AG04450 (cell line): Measurements from ENCODE around the gene MRPL30. TPM values are rescaled to one million over a fixed set of nuclear protein-coding genes. Genes with fewer than 3 reads are reported as not detected.
"Not testable (repeated sequence)": the region's sequence is repeated elsewhere in the genome, so short reads cannot be mapped to it uniquely, and the experiment has no call there.

Experiments
- CTCF ChIA-PET: fragments of 300-600, 350-600 bp; formaldehyde crosslinking; extraction: SDS; loops from one replicate; lab custom pipeline; 2022; ENCODE audit warnings: antibody characterized with exemption, inconsistent platforms; lab: Charles Lee
- POLR2A ChIA-PET: fragments of 350-600 bp; formaldehyde crosslinking; extraction: SDS; loops from one replicate; lab custom pipeline; 2021; ENCODE audit warnings: antibody characterized with exemption, inconsistent platforms; lab: Yijun Ruan, JAX
- DNase-seq: peaks from one replicate; pipeline ENCODE4 v3.0.0-alpha.2; 2011; ENCODE audit warnings: low read depth, low spot score
- H3K27ac ChIP-seq: one replicate; pipeline ENCODE4 v1.5.1; 2012; ENCODE audit warnings: low read depth, low read length, control low read depth
- H3K27me3 ChIP-seq: one replicate; pipeline ENCODE4 v1.6.0; 2012; ENCODE audit warnings: low read length; ENCODE audit not compliant: control insufficient read depth, insufficient read depth
- H3K4me3 ChIP-seq: 2 replicates; pipeline ENCODE4 v1.5.1; 2011; ENCODE audit warnings: mild to moderate bottlenecking, low read depth, low read length, control low read depth
- H3K9me3 ChIP-seq: 2 replicates; pipeline ENCODE4 v1.5.1; 2012; ENCODE audit warnings: low read length; ENCODE audit not compliant: control insufficient read depth, insufficient read depth
- polyA minus RNA-seq: library from RNA; depleted of rRNA, polyadenylated mRNA; stranded (reverse); fragments of >200 nt; gene quantifications from 2 replicates; pipeline ENCODE4 v1.2.3, GENCODE V29; 2011; rRNA and poly(A)+ RNA removed
- polyA plus RNA-seq: library from polyadenylated mRNA; depleted of rRNA; stranded (reverse); fragments of >200 nt; gene quantifications from 2 replicates; pipeline ENCODE4 v1.2.3, GENCODE V29; 2011; rRNA removed
- TF ChIP-seq, protein P1 (sequence below): IDR thresholded peaks from 2 replicates; pipeline ENCODE4 v1.5.1; 2011; ENCODE audit warnings: low read depth, low read length, control low read depth, inconsistent platforms

Gene MRPL30
- 29.9 and 38.3 TPM in 2 replicates for polyA plus RNA-seq
- 14.1 and 18.2 TPM in 2 replicates for polyA minus RNA-seq

DNA sequence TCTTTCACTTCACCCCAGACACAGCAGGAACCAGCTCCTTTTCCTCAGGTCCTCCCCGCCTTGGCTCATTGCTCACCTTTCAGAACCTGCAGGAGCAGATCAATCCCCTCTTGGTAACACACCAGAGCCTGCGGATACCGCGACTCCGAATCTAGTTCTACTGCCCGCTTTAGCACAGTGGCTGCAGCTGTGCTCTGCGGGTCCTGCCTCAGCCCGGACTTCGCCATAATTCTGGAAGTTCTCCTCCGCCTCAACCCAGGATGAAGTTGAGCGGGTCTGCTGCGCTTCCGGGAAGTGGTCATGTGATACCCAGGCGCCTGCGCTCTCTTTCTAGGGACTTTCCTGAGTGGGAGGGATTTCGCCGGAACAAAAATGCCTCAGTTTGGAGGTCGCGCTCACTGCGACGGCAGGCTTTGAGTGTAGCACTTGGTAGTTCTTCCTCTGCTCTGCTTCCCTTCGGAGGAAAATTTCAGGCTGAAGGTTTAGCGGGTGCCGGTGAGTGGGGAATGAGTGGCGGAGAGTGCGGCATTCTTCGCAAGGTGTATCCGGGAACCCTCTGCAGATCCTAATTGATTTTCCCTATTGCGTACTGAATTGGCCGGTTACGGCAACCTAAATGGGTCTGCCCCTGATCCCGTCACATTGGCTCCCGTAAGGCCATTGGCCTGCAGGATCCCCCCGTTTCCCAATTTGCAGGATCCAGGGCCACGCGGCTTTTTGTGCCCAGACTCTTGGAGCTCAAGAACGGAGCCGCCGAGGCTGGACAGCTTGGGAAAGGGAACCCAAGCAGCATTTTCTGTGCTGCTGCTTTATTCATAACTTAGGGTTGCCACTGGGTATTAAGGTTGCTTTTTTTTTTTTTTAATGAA, at the start of gene MRPL30, which contains the start of gene MITD1:
MRPL30 (plus strand) TSS at position 430 of the 869 bp plus-strand sequence. CDS start 5,020 bp downstream, outside the sequence.
MITD1 (minus strand) TSS at position 304 of the 869 bp plus-strand sequence; CDS start at position 227, 77 bp downstream.
- ChIA-PET POLR2A (interaction anchor here (0.6 to 1.2 kb wide), 6 partner anchors 9 to 236 kb away, joined by 3 to 13 read pairs (median 4); partner anchors contain the start of genes EIF5B, LIPT1, TSGA10 and TXNDC9), CTCF (interaction anchor here (0.7 to 2.8 kb wide), 6 partner anchors 10 to 1080 kb away, joined by 3 to 21 read pairs (median 4); partner anchors contain the start of genes EIF5B and TXNDC9)
- DNase-seq = peak; percentile 89
- TF ChIP-seq, protein P1, sequence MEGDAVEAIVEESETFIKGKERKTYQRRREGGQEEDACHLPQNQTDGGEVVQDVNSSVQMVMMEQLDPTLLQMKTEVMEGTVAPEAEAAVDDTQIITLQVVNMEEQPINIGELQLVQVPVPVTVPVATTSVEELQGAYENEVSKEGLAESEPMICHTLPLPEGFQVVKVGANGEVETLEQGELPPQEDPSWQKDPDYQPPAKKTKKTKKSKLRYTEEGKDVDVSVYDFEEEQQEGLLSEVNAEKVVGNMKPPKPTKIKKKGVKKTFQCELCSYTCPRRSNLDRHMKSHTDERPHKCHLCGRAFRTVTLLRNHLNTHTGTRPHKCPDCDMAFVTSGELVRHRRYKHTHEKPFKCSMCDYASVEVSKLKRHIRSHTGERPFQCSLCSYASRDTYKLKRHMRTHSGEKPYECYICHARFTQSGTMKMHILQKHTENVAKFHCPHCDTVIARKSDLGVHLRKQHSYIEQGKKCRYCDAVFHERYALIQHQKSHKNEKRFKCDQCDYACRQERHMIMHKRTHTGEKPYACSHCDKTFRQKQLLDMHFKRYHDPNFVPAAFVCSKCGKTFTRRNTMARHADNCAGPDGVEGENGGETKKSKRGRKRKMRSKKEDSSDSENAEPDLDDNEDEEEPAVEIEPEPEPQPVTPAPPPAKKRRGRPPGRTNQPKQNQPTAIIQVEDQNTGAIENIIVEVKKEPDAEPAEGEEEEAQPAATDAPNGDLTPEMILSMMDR = no peak
- Histone ChIP-seq H3K4me3 (peak within 1 kb of the TSS; percentile 99), H3K9me3 (no peaks in the 10 kb centered on the region), H3K27ac (peak within 1 kb of the TSS; percentile 58), H3K27me3 (no peaks in the 10 kb centered on the region)

DNA sequence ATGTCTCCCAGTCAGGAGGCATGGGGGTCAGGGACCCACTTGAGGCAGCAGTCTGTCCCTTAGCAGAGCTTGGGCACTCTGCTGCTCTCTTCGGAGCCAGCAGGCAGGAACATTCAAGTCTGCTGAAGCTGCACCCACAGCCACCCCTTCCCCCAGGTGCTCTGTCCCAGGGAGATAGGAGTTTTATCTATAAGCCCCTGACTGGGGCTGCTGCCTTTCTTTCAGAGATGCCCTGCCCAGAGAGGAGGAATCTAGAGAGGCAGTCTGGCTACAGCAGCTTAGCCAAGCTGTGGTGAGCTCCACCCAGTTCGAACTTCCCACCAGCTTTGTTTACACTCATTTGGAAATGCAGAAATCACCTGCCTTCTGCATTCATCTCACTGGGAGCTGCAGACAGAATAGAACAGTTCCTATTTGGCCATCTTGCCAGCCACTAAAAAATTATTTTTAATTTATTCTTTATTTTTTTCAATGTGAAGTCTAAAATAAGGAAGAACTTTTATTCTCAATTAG, 45.9 kb upstream of the MRPL30 start:
- CTCF ChIA-PET = interaction anchor here (1.5 kb wide), 1 partner anchor 486 kb away, joined by 3 read pairs; no protein-coding TSS in a partner anchor
- H3K9me3 ChIP-seq, H3K27me3 ChIP-seq, DNase-seq, POLR2A ChIA-PET, H3K27ac ChIP-seq, H3K4me3 ChIP-seq: not testable (repeated sequence)

DNA sequence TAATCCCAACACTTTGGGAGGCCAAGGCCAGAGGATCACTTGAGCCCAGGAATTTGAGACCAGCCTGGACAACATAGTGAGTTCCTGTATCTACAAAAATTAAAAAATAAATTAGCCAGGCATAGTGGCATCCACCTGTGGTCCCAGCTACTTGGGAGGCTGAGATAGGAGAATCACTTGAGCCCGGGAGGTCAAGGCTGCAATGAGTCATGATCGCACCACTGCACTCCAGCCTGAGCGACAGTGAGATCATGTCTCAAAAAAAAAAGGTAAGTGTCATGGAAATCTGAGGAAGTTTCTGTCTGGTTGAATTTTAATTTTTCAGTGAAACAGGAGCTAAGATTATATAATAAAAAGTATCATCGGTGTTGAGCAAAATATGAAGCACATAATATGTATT, 42.0 kb upstream of the MRPL30 start:
- no peak overlapping the region for H3K27ac ChIP-seq
- H3K9me3 ChIP-seq = no peaks in the 10 kb centered on the region; the same call in 1 of the 2 replicates
- DNase-seq = no peak
- ChIA-PET POLR2A (interaction anchor here (0.6 kb wide), 1 partner anchor 460 kb away, joined by 6 read pairs; no protein-coding TSS in a partner anchor), CTCF (no interaction called here)
- no peak overlapping the region for H3K4me3 ChIP-seq
- TF ChIP-seq, protein P1 = no peak
- H3K27me3 ChIP-seq = peaks cover 5% of the 10 kb centered on the region

DNA sequence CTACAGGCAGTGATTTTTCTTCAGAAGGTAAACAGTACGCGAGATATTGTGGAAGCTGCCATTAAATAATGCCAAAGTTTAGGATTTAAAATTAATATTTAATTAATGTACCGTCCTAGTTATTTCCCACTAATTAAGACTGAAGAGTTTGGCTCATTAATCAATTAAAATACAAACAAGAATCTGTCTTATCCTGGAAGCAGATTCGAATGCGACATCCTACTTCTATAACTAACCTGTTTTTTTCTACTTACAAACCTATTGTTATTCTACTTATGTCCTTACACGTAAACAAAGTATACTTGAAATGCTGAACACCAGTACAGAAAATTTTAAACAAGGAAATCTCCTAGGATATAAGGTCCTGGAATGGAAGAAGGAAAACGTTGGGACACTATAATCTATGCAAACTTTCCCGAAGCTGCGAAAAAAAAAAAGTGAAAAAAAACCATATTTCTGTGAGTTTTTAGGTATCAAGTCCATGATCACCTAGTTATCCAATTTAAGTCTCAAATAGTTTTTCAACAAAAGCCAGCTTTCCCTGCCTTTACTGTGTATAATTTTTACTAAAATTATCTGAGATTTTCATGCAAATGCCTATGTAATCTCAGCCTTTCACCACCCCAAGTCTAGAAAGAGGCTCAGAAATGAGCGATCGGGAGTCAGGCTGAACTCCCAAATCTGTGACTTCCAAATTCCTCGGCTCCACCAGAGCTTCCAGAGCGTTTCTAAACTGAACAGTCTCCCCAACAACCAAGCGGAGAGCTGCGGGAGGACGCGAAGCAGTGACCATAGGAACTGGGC, 40.7 kb upstream of the MRPL30 start:
- H3K27ac ChIP-seq = no peak overlapping the region

More for the DNA sequence above, 40.7 kb upstream of the MRPL30 start:
- CTCF ChIA-PET = interaction anchor here (1.5 kb wide), 1 partner anchor 491 kb away, joined by 9 read pairs; no protein-coding TSS in a partner anchor
- Histone ChIP-seq H3K27me3 (peaks cover 5% of the 10 kb centered on the region), H3K4me3 (peak overlapping the region; percentile 85), H3K9me3 (no peaks in the 10 kb centered on the region; the same call in 1 of the 2 replicates)
- DNase-seq = no peak
- TF ChIP-seq, protein P1 = no peak
- POLR2A ChIA-PET = interaction anchor here (0.6 to 1.2 kb wide), 2 partner anchors 38 to 197 kb away, joined by 3 to 5 read pairs; no protein-coding TSS in a partner anchor
